Neural cell (in vitro differentiated cells): ENCODE measurements around the gene DAG1. TPM values are rescaled to one million over a fixed set of nuclear protein-coding genes. Genes with fewer than 3 reads are reported as not detected.

Experiments
- H2AFZ ChIP-seq: fragments of 200-600, 300-800 bp; sonication (generic), shearing (Covaris generic); 2 replicates; pipeline ENCODE4 v1.6.0; 2014; ENCODE audit warnings: low read depth, mild to moderate bottlenecking, antibody characterized with exemption, low read length, moderate library complexity
- H3F3A ChIP-seq: fragments of 200-600 bp; shearing (Covaris generic); 2 replicates; pipeline ENCODE4 v1.6.1; 2016; ENCODE audit warnings: mild to moderate bottlenecking, moderate library complexity, mixed read lengths, antibody characterized with exemption, low read length; ENCODE audit not compliant: insufficient read depth, poor library complexity, severe bottlenecking
- H3K27ac ChIP-seq: fragments of 200-600, 300-800 bp; sonication (generic), shearing (Covaris generic); 2 replicates; pipeline ENCODE4 v1.5.1; 2014; ENCODE audit warnings: mild to moderate bottlenecking, low read length, moderate library complexity
- H3K27me3 ChIP-seq: fragments of 300-800, 200-600 bp; sonication (generic), shearing (Covaris generic); 2 replicates; pipeline ENCODE4 v1.6.0; 2014; ENCODE audit warnings: mild to moderate bottlenecking, low read depth, low read length, moderate library complexity; ENCODE audit not compliant: insufficient read depth
- H3K36me3 ChIP-seq: fragments of 300-800, 200-600 bp; sonication (generic), shearing (Covaris generic); 2 replicates; pipeline ENCODE4 v1.5.1; 2014; ENCODE audit warnings: mild to moderate bottlenecking, antibody characterized with exemption, low read length, moderate library complexity; ENCODE audit not compliant: insufficient read depth
- H3K4me2 ChIP-seq: fragments of 300-800, 200-600 bp; sonication (generic), shearing (Covaris generic); 2 replicates; pipeline ENCODE4 v1.6.0; 2014; ENCODE audit warnings: mild to moderate bottlenecking, low read length
- H3K4me3 ChIP-seq: fragments of 300-800, 200-600 bp; sonication (generic), shearing (Covaris generic); 2 replicates; pipeline ENCODE4 v1.5.1; 2014; ENCODE audit warnings: mild to moderate bottlenecking, low read length, moderate library complexity
- H3K79me2 ChIP-seq: fragments of 200-600 bp; shearing (Covaris generic); replicated peaks from 2 replicates; pipeline ENCODE4 v1.6.0; 2014; ENCODE audit warnings: mild to moderate bottlenecking, low read length, moderate library complexity; ENCODE audit not compliant: insufficient read depth
- H3K9ac ChIP-seq: fragments of 300-800, 200-600 bp; sonication (generic), shearing (Covaris generic); 2 replicates; pipeline ENCODE4 v1.6.1; 2016; ENCODE audit warnings: mild to moderate bottlenecking, low read length, mixed read lengths
- H3K9me2 ChIP-seq: fragments of 200-600 bp; shearing (Covaris generic); 2 replicates; pipeline ENCODE4 v1.6.1; 2016; ENCODE audit warnings: mild to moderate bottlenecking, low read length, mixed read lengths; ENCODE audit not compliant: insufficient read depth
- H3K9me3 ChIP-seq: fragments of 200-600, 300-800 bp; sonication (generic), shearing (Covaris generic); 2 replicates; pipeline ENCODE4 v1.6.1; 2016; ENCODE audit warnings: mild to moderate bottlenecking, mixed run types, low read length, moderate library complexity, mixed read lengths
- H4K20me1 ChIP-seq: fragments of 200-600 bp; shearing (Covaris generic); 2 replicates; pipeline ENCODE4 v1.6.1; 2016; ENCODE audit warnings: mild to moderate bottlenecking, mixed run types; ENCODE audit not compliant: insufficient read depth
- EP300 ChIP-seq: fragments of 450-650 bp; conservative IDR thresholded peaks from 2 replicates; pipeline ENCODE4 v1.6.1; 2014; ENCODE audit warnings: antibody characterized with exemption, mild to moderate bottlenecking, moderate library complexity; ENCODE audit not compliant: poor library complexity, severe bottlenecking
- EZH2 ChIP-seq: fragments of 200-600, 300-800 bp; shearing (Covaris generic), sonication (generic); IDR thresholded peaks from 2 replicates; pipeline ENCODE4 v1.6.1; 2014; ENCODE audit warnings: antibody characterized with exemption, low read length, borderline replicate concordance, mild to moderate bottlenecking; ENCODE audit not compliant: insufficient read depth, poor library complexity, severe bottlenecking
- MXI1 ChIP-seq: fragments of 450-650 bp; conservative IDR thresholded peaks from 2 replicates; pipeline ENCODE4 v1.6.1; 2014; ENCODE audit warnings: antibody characterized with exemption, mild to moderate bottlenecking; ENCODE audit not compliant: poor library complexity, severe bottlenecking
- POLR2AphosphoS5 ChIP-seq: IDR thresholded peaks from 2 replicates; pipeline ENCODE4 v1.6.1; 2012
- RAD21 ChIP-seq: fragments of 450-650 bp; conservative IDR thresholded peaks from 2 replicates; pipeline ENCODE4 v1.6.1; 2014; ENCODE audit warnings: antibody characterized with exemption, mild to moderate bottlenecking, moderate library complexity
- SMC3 ChIP-seq: fragments of 450-650 bp; conservative IDR thresholded peaks from 2 replicates; pipeline ENCODE4 v1.6.1; 2014; ENCODE audit warnings: antibody characterized with exemption, mild to moderate bottlenecking, moderate library complexity; ENCODE audit not compliant: poor library complexity
- TAF1 ChIP-seq: IDR thresholded peaks from 2 replicates; pipeline ENCODE4 v1.6.1; 2012; ENCODE audit warnings: low read depth
- polyA plus RNA-seq: library from polyadenylated mRNA; depleted of rRNA; stranded (reverse); fragments of >200 nt; gene quantifications from 2 replicates; pipeline ENCODE4 v1.2.3, GENCODE V29; 2014
- TF ChIP-seq, protein P1 (sequence below): fragments of 450-650 bp; IDR thresholded peaks from 2 replicates; pipeline ENCODE4 v1.5.1; 2014; ENCODE audit warnings: antibody characterized with exemption, mild to moderate bottlenecking, moderate library complexity; ENCODE audit not compliant: poor library complexity, severe bottlenecking
- TF ChIP-seq, protein P2 (sequence below): IDR thresholded peaks from 2 replicates; pipeline ENCODE4 v1.6.1; 2012; ENCODE audit warnings: borderline replicate concordance

DAG1 gene
- polyA plus RNA-seq, 1 donor from 2014 or later, result 14.3 TPM

DNA sequence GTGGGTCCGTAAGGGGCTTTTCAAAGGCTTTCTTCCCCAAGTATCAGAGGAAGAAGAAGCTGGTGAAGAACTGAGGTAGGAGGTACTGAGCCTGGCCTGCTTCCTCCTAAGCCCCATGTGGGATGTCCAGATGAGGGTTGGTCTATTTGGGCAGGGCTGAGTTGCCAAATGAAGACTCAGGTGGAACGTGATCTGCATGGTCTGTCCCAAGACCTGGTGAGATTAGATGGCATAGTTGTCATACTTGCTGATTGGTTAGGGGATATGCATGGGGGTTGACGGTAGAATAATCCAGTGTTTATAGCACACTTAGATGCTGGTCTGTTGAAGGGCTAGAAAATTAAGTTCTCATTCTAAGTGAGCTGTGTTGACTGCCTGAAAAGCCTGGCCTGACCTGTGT lies 47.9 kb downstream of the DAG1 start:
- no peaks in the 10 kb centered on the region for H3K27me3 ChIP-seq
- no peak overlapping the region for H3K4me2 ChIP-seq
- peaks cover 4% of the 10 kb centered on the region for H3K36me3 ChIP-seq
- no peak for TF ChIP-seq SMC3
- no peak for TF ChIP-seq MXI1
- no peaks in the 10 kb centered on the region for H3K79me2 ChIP-seq
- no peaks in the 10 kb centered on the region for H3K9me3 ChIP-seq
- H3K9ac ChIP-seq, result no peak overlapping the region
- H3K4me3 ChIP-seq, result no peak overlapping the region
- no peaks in the 10 kb centered on the region for H3K9me2 ChIP-seq
- H2AFZ ChIP-seq, result no peak overlapping the region
- no peaks in the 10 kb centered on the region for H3F3A ChIP-seq
- H4K20me1 ChIP-seq, result no peaks in the 10 kb centered on the region
- no peak overlapping the region for H3K27ac ChIP-seq

DNA sequence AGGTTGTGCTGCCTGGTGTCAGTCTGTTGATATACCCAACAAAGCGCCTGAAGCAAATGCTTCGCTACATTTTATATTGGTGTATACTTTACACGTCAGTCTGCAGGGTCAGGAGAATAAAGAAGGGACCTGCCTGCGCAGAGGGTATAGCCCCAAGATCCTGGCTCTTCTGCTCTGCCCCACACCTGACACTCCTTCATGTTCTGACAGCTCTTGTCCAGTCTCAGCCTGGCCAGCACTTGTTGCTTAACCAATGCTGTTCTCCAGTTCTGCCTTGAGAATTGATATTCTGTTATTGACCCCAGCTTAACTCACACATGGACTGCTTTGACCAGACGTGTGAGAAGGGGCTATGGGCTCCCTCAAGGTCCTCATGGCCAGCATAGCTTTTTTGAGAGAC lies 48.4 kb downstream of the DAG1 start:
- Histone ChIP-seq H4K20me1 (no peaks in the 10 kb centered on the region), H3K79me2 (no peaks in the 10 kb centered on the region), H3K36me3 (peaks cover 3% of the 10 kb centered on the region), H3K9ac (no peak overlapping the region), H3K4me2 (no peak overlapping the region), H2AFZ (no peak overlapping the region), H3K27me3 (no peaks in the 10 kb centered on the region), H3K9me2 (no peaks in the 10 kb centered on the region), H3K9me3 (no peaks in the 10 kb centered on the region), H3F3A (no peaks in the 10 kb centered on the region), H3K27ac (no peak overlapping the region), H3K4me3 (no peak overlapping the region)
- TF ChIP-seq EZH2, result no peak
- TF ChIP-seq EP300, result no peak
- TF ChIP-seq, protein P1, sequence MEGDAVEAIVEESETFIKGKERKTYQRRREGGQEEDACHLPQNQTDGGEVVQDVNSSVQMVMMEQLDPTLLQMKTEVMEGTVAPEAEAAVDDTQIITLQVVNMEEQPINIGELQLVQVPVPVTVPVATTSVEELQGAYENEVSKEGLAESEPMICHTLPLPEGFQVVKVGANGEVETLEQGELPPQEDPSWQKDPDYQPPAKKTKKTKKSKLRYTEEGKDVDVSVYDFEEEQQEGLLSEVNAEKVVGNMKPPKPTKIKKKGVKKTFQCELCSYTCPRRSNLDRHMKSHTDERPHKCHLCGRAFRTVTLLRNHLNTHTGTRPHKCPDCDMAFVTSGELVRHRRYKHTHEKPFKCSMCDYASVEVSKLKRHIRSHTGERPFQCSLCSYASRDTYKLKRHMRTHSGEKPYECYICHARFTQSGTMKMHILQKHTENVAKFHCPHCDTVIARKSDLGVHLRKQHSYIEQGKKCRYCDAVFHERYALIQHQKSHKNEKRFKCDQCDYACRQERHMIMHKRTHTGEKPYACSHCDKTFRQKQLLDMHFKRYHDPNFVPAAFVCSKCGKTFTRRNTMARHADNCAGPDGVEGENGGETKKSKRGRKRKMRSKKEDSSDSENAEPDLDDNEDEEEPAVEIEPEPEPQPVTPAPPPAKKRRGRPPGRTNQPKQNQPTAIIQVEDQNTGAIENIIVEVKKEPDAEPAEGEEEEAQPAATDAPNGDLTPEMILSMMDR, result no peak
- TF ChIP-seq RAD21, result no peak
- no peak for TF ChIP-seq TAF1
- TF ChIP-seq MXI1, result no peak
- TF ChIP-seq, protein P2, sequence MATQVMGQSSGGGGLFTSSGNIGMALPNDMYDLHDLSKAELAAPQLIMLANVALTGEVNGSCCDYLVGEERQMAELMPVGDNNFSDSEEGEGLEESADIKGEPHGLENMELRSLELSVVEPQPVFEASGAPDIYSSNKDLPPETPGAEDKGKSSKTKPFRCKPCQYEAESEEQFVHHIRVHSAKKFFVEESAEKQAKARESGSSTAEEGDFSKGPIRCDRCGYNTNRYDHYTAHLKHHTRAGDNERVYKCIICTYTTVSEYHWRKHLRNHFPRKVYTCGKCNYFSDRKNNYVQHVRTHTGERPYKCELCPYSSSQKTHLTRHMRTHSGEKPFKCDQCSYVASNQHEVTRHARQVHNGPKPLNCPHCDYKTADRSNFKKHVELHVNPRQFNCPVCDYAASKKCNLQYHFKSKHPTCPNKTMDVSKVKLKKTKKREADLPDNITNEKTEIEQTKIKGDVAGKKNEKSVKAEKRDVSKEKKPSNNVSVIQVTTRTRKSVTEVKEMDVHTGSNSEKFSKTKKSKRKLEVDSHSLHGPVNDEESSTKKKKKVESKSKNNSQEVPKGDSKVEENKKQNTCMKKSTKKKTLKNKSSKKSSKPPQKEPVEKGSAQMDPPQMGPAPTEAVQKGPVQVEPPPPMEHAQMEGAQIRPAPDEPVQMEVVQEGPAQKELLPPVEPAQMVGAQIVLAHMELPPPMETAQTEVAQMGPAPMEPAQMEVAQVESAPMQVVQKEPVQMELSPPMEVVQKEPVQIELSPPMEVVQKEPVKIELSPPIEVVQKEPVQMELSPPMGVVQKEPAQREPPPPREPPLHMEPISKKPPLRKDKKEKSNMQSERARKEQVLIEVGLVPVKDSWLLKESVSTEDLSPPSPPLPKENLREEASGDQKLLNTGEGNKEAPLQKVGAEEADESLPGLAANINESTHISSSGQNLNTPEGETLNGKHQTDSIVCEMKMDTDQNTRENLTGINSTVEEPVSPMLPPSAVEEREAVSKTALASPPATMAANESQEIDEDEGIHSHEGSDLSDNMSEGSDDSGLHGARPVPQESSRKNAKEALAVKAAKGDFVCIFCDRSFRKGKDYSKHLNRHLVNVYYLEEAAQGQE, result no peak
- no peak for TF ChIP-seq POLR2AphosphoS5
- no peak for TF ChIP-seq SMC3

DNA sequence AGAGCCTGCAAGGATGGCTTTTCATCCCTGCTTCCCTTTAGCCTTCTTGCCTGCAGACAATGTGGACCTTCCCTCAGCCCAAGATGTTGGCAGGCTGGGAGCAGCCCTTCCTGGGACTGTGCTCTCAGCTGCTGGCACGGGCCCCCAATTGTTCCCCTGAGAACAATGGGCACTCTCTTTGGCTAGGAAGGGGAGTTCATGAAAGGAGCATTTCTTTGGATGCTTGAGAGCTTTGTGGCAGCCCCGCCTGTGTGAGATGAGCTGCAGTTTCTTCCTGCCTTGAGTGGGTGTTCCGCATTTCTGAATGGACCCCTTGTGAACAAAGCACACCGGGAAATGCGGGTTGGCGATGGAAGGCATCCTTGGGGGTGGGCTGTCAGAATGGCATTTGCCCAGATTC lies 49.2 kb downstream of the DAG1 start:
- H3K4me3 ChIP-seq, result no peak overlapping the region
- H3K27ac ChIP-seq, result no peak overlapping the region
- no peaks in the 10 kb centered on the region for H3K27me3 ChIP-seq
- H3K79me2 ChIP-seq, result no peaks in the 10 kb centered on the region
- no peak overlapping the region for H3K4me2 ChIP-seq
- H4K20me1 ChIP-seq, result no peaks in the 10 kb centered on the region
- H3K9me3 ChIP-seq, result no peaks in the 10 kb centered on the region
- H3K9me2 ChIP-seq, result no peaks in the 10 kb centered on the region
- no peaks in the 10 kb centered on the region for H3K36me3 ChIP-seq
- H3F3A ChIP-seq, result no peaks in the 10 kb centered on the region
- no peak overlapping the region for H2AFZ ChIP-seq
- TF ChIP-seq RAD21 (no peak), MXI1 (no peak), EZH2 (no peak)
- TF ChIP-seq, protein P2, result no peak
- TF ChIP-seq, protein P1, result no peak
- no peak overlapping the region for H3K9ac ChIP-seq
